Esophagus muscularis mucosa (tissue), 3 donors: ENCODE results near the gene SERINC2.

Experiments
- POLR2A ChIP-seq: fragments of 450-650 bp; IDR thresholded peaks from one replicate; pipeline ENCODE4 v1.6.1; 2017; ENCODE audit warnings: antibody characterized with exemption, moderate library complexity, mild to moderate bottlenecking, low read depth
- TF ChIP-seq, protein P1 (sequence below), 3 experiments: fragments of 200-600 bp in 2 of 3; fragments of 450-650 bp in 1 of 3; sonication (generic) in 2 of 3; IDR thresholded peaks; one replicate each; pipeline ENCODE4 v1.5.1; 2017 to 2019; ENCODE audit warnings: antibody characterized with exemption in 3 of 3, mild to moderate bottlenecking in 2 of 3, moderate library complexity in 1 of 3

DNA sequence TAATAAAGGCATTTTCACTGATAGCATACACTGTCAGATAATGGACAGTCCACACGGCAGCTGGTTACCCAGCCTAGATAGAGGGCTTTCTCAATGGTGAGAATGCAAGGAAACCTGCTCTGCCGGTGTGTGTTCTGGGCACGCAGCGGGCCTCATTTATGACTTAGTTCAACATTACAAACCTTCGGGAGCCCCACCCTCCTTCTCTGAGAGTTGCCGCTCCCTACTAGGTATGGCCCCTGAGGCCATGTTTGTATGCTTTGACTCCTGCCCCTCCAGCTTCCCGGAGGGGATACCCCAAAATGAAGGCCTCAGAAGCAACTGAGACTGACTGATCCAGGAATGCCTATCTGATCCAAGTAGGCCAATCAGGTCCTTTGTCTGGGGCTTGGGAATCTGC is 22.9 kb upstream of the SERINC2 start:
- TF ChIP-seq, protein P1, sequence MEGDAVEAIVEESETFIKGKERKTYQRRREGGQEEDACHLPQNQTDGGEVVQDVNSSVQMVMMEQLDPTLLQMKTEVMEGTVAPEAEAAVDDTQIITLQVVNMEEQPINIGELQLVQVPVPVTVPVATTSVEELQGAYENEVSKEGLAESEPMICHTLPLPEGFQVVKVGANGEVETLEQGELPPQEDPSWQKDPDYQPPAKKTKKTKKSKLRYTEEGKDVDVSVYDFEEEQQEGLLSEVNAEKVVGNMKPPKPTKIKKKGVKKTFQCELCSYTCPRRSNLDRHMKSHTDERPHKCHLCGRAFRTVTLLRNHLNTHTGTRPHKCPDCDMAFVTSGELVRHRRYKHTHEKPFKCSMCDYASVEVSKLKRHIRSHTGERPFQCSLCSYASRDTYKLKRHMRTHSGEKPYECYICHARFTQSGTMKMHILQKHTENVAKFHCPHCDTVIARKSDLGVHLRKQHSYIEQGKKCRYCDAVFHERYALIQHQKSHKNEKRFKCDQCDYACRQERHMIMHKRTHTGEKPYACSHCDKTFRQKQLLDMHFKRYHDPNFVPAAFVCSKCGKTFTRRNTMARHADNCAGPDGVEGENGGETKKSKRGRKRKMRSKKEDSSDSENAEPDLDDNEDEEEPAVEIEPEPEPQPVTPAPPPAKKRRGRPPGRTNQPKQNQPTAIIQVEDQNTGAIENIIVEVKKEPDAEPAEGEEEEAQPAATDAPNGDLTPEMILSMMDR (IDR thresholded peaks at IDR 0.05): no peak
- no peak for TF ChIP-seq POLR2A
